Upper lobe of left lung (tissue), 6 donors: ENCODE measurements around the gene ZNF799. TPM values are rescaled to one million over a fixed set of nuclear protein-coding genes. Genes with fewer than 3 reads are reported as not detected.
"Not testable (repeated sequence)": the region's sequence is repeated elsewhere in the genome, so short reads cannot be mapped to it uniquely, and the experiment has no call there.

Experiments used
- ATAC-seq, 2 donors: fragments of 200-7000 bp; cut with Tn5 transposase; one replicate each; pipeline ENCODE4 v1.9.1; 2022; ENCODE audit warnings: mild to moderate bottlenecking in 2 of 2, moderate library complexity in 2 of 2; ENCODE audit not compliant: low FRiP score in 2 of 2
- DNase-seq, 2 donors: peaks; one replicate each; pipeline ENCODE4 v3.0.0-alpha.2; 2019 to 2020
- H3K27ac ChIP-seq, 4 donors: fragments of 200-600 bp; sonication (generic); one replicate each; pipeline ENCODE4 v1.5.1; 2016 to 2019
- H3K27me3 ChIP-seq, 4 donors: fragments of 200-600 bp; sonication (generic); one replicate each; pipeline ENCODE4 v1.5.1; 2017 to 2019
- H3K36me3 ChIP-seq, 4 donors: fragments of 200-600 bp; sonication (generic); one replicate each; pipeline ENCODE4 v1.5.1; 2016 to 2019
- H3K4me1 ChIP-seq, 4 donors: fragments of 200-600 bp; sonication (generic); one replicate each; pipeline ENCODE4 v1.5.1; 2018 to 2019
- H3K4me3 ChIP-seq, 4 donors: fragments of 200-600 bp; sonication (generic); one replicate each; pipeline ENCODE4 v1.5.1; 2017 to 2019; ENCODE audit warnings: mild to moderate bottlenecking in 2 of 4, moderate library complexity in 1 of 4
- H3K9me3 ChIP-seq, 4 donors: fragments of 200-600 bp; sonication (generic); one replicate each; pipeline ENCODE4 v1.5.1; 2018 to 2019
- EP300 ChIP-seq, 4 donors: sonication (generic); formaldehyde crosslinking; IDR thresholded peaks; one replicate each; pipeline ENCODE4 v1.5.1; 2017; ENCODE audit warnings: antibody characterized with exemption in 4 of 4, control low read depth in 2 of 4
- POLR2A ChIP-seq, 4 donors: fragments of 450-650 bp; IDR thresholded peaks; one replicate each; pipeline ENCODE4 v1.5.1; 2016 to 2017; ENCODE audit warnings: antibody characterized with exemption in 4 of 4, mild to moderate bottlenecking in 2 of 4
- POLR2AphosphoS5 ChIP-seq, 2 donors: sonication (generic); formaldehyde crosslinking; IDR thresholded peaks; one replicate each; pipeline ENCODE4 v1.5.1; 2017; ENCODE audit warnings: antibody characterized with exemption in 2 of 2
- WGBS, 2 donors: methylation state at CpG; one replicate each; pipeline ENCODE4 v1.1.5; 2017 to 2018; 5-methylcytosine and 5-hydroxymethylcytosine counted together
- total RNA-seq, 6 donors: library from RNA; depleted of rRNA in 4 of 6; stranded (reverse); fragments of >200 nt in 4 of 6; gene quantifications; one replicate each; pipeline versions ENCODE4 v1.1.0 to v1.2.1, GENCODE V29; 2016 to 2021
- TF ChIP-seq, protein P1 (sequence below), 6 experiments: fragments of 450-650 bp in 4 of 6; fragments of 200-600 bp in 2 of 6; sonication (generic) in 2 of 6; IDR thresholded peaks; one replicate each; pipeline ENCODE4 v1.5.1; 2016 to 2019; ENCODE audit warnings: antibody characterized with exemption in 6 of 6
- donor health status: DM: no; HTN: no; CAD: no; lungs with moderate emphysema.
- donor health status: DM: no; HTN: yes; CAD: no; lungs with severe emphysema.

ZNF799 gene
- total RNA-seq, 6 donors from 2014 or later: 3.1 to 7.6 (median 5.4) TPM

GRCh38 chr19:12425888-12426274 is 24.8 kb upstream of the ZNF799 start:
- Histone ChIP-seq H3K36me3 (peaks cover 0 to 9% (median 6%) of the 10 kb centered on the region in 4 donors), H3K4me3 (no peak overlapping the region), H3K27me3 (no peaks in the 10 kb centered on the region), H3K27ac (no peak overlapping the region), H3K4me1 (no peaks in the 10 kb centered on the region), H3K9me3 (peaks cover under 1 to 5% (median 2%) of the 10 kb centered on the region in 4 donors)
- DNase-seq (no peak), ATAC-seq (no peak)
- 93 to 97% methylated on average over 4 of the region's 4 CpGs for WGBS, 2 donors
- no peak for TF ChIP-seq POLR2AphosphoS5 (IDR thresholded peaks at IDR 0.05)
- TF ChIP-seq, protein P1, sequence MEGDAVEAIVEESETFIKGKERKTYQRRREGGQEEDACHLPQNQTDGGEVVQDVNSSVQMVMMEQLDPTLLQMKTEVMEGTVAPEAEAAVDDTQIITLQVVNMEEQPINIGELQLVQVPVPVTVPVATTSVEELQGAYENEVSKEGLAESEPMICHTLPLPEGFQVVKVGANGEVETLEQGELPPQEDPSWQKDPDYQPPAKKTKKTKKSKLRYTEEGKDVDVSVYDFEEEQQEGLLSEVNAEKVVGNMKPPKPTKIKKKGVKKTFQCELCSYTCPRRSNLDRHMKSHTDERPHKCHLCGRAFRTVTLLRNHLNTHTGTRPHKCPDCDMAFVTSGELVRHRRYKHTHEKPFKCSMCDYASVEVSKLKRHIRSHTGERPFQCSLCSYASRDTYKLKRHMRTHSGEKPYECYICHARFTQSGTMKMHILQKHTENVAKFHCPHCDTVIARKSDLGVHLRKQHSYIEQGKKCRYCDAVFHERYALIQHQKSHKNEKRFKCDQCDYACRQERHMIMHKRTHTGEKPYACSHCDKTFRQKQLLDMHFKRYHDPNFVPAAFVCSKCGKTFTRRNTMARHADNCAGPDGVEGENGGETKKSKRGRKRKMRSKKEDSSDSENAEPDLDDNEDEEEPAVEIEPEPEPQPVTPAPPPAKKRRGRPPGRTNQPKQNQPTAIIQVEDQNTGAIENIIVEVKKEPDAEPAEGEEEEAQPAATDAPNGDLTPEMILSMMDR (IDR thresholded peaks at IDR 0.05): no peak

DNA sequence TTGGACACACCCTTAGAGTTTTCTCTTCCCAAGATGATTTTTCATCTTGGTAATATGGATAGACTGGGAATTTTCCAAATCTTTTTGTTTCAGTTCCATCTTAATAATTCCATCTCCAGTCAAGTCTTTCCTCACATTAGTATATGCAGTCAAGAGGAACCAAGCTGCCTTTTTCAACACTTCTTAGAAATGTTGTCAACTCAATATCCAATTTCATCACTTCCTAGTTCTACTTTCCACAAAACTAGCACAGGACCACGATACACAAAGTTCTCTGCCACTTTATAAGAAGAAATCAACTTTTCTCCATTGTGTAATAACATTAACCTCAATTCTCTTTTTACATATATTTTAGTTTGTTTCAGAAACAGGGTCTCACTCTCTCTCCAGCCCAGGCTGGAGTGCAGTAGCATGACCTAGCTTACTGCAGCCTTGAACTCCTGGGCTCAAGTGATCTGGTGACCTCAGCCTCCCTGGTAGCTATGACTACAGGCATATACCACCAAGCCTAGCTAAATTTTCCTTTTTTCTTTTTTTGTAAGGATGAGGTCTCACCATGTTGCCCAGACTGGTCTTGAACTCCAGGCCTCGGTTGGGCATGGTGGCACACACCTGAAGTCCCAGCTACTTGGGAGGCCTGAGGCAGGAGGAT is 24.3 kb upstream of the ZNF799 start:
- WGBS, 2 donors: 74 to 94% methylated on average over 2 of the region's 2 CpGs
- ATAC-seq: no peak
- Histone ChIP-seq H3K27ac (no peak overlapping the region), H3K4me3 (no peak overlapping the region), H3K36me3 (peaks cover 0 to 4% (median 1%) of the 10 kb centered on the region in 4 donors), H3K9me3 (no peaks in the 10 kb centered on the region), H3K27me3 (no peaks in the 10 kb centered on the region), H3K4me1 (no peaks in the 10 kb centered on the region)
- DNase-seq: no peak
- TF ChIP-seq POLR2A (IDR thresholded peaks at IDR 0.05) (no peak), EP300 (IDR thresholded peaks at IDR 0.05) (no peak), POLR2AphosphoS5 (IDR thresholded peaks at IDR 0.05) (no peak)
- TF ChIP-seq, protein P1 (IDR thresholded peaks at IDR 0.05): no peak

GRCh38 chr19:12417273-12417672 is 16.2 kb upstream of the ZNF799 start:
- not testable (repeated sequence) for ATAC-seq, H3K27me3 ChIP-seq, H3K9me3 ChIP-seq, H3K27ac ChIP-seq, H3K4me1 ChIP-seq, H3K4me3 ChIP-seq, DNase-seq, H3K36me3 ChIP-seq
- WGBS, 2 donors: 90 to 95% methylated on average over 5 of the region's 5 CpGs

DNA sequence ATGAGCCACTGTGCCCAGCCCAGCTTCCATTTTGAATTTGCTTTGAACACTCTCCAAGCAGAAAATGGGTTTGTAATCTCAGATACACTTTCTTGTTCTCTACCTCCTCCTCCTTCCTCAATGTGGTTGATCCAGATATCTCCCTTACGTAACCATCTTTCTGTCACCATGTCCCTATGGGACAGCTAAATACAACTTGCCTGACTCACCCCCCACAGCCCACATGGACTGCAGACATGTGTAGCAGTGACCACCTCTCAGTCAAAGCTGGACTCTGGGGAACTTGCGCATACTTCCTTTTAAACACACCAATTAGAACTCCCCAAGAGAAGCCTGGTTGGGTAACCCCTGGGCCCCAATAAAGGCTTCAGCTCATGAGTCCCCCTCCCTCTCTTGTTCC is 10.8 kb upstream of the ZNF799 start:
- H3K27me3 ChIP-seq: no peaks in the 10 kb centered on the region
- no peak for DNase-seq
- H3K9me3 ChIP-seq: no peaks in the 10 kb centered on the region
- ATAC-seq: no peak
- 92 to 94% methylated on average over 2 of the region's 2 CpGs for WGBS, 2 donors
- no peaks in the 10 kb centered on the region for H3K36me3 ChIP-seq
- no peaks in the 10 kb centered on the region for H3K4me1 ChIP-seq
- H3K4me3 ChIP-seq: no peak overlapping the region
- H3K27ac ChIP-seq: no peak overlapping the region
- TF ChIP-seq, protein P1 (IDR thresholded peaks at IDR 0.05): no peak
- no peak for TF ChIP-seq EP300 (IDR thresholded peaks at IDR 0.05)

DNA sequence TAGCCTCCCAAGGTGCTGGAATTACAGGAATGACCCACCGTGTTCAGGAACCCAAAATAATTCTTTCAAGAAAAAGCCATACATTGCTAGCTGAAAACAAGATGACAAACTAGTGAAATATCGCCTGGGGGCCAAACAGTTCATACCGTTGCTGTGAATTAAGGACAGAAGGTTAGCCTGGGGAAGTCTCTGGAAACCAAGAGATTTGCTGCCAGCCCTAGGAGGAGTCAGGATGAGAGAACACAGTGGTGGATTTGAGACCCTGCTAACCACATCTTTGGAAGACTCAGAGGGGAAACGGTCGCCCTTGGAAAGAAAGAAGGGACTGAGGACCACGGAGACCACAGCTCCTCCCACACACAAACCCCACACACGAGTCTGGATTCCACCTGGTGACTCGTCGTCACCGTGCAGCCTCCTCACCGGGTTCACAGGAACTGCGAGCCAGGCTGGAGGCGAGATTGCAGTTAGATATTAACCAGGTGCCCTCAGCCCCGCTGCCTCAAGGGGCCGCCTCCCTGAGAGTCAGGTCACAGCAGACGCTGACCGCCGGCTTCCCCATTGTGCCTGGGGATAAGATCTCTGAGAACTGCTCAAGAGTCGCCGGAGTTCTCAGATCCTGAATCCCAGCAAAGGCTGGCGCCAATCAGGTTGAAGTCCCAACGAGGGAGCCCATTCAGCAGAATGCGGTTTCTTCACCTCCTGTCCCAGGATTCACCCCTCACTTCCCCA is 1.0 kb downstream of the ZNF799 start:
- 2 to 8% methylated on average over 7 to 23 of the region's 23 CpGs for WGBS, 2 donors
- not testable (repeated sequence) for H3K36me3 ChIP-seq, H3K27me3 ChIP-seq, H3K4me1 ChIP-seq, H3K9me3 ChIP-seq
- H3K27ac ChIP-seq: peak overlapping the region; percentile 86 to 91 (median 88)
- ATAC-seq (peak; percentile 60 to 68), DNase-seq (peak; percentile 58 to 59)
- H3K4me3 ChIP-seq: peak overlapping the region; percentile 81 to 91 (median 84)

DNA sequence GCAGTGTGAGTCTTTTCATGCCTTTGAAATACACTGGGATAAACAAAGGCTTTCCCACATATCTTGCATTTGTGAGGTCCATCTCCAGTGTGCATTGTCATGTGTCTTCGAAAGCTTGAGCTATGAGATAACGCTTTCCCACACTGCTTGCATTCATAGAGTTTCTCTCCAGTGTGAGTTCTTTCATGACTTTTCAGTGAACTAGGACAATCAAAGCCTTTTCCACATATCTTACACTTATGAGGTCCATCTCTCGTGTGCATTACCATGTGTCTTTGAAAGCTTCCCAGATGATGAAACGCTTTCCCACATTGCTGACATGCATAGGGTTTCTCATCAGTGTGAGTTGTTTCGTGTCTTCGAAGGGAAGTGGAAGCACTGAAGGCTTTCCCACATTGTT is 9.9 kb downstream of the ZNF799 start:
- not testable (repeated sequence) for H3K27ac ChIP-seq, DNase-seq, ATAC-seq, H3K27me3 ChIP-seq, H3K4me3 ChIP-seq, H3K4me1 ChIP-seq
- Histone ChIP-seq H3K9me3 (peaks cover 0 to 12% (median 10%) of the 10 kb centered on the region in 4 donors), H3K36me3 (peaks cover 10 to 42% (median 20%) of the 10 kb centered on the region in 4 donors)
- WGBS, 2 donors: 95 to 97% methylated on average over 6 of the region's 6 CpGs

DNA sequence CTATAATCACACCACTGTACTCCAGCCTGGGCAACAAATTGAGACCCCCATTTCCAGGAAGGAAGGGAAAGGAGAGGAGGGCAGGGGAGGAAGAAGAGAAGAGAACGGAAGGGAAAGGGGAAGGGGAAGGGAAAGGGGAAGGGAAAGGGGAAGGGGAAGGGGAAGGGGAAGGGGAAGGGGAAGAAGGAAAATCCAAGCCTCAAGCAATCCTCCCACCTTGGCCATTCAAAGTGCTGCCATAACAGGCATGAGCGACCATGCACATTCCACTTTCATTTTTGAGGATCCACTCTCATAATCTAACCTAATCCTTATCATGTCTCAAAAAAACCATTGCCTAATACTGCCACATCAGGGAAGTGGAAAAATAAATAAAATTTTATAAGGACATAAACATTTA is 14.7 kb downstream of the ZNF799 start:
- not testable (repeated sequence) for H3K4me1 ChIP-seq, H3K4me3 ChIP-seq, DNase-seq, ATAC-seq, H3K27ac ChIP-seq, H3K27me3 ChIP-seq
- peaks cover 5 to 48% (median 25%) of the 10 kb centered on the region in 4 donors for H3K36me3 ChIP-seq
- 81 to 88% methylated on average over 2 of the region's 2 CpGs for WGBS, 2 donors
- H3K9me3 ChIP-seq: peaks cover 0 to 20% (median 13%) of the 10 kb centered on the region in 4 donors
